ENCODE results near the gene CSF2.

GRCh38 chr5:132055441-132055807, 18.2 kb upstream of the CSF2 start:
- no peak for TF ChIP-seq CTCF (IDR thresholded peaks at IDR 0.05)
- TF ChIP-seq POLR2AphosphoS5 (IDR thresholded peaks at IDR 0.05; ENCODE audit: low read depth, low read length) = no peak
- TF ChIP-seq SIN3A (IDR thresholded peaks at IDR 0.05; ENCODE audit: borderline replicate concordance, insufficient read depth, low read depth, low read length) = no peak
- no peak for TF ChIP-seq REST (IDR thresholded peaks at IDR 0.05; ENCODE audit: insufficient read depth in 1 of 2, low read depth in 2 of 2, low read length in 1 of 2)
- TF ChIP-seq TCF7L2 (IDR thresholded peaks at IDR 0.05; ENCODE audit: low read depth, low read length) = no peak

Data from Panc1 (cell line).